Common myeloid progenitor, CD34-positive (primary cell): ENCODE results near the gene OR10H1.
"Not testable (repeated sequence)": the region's sequence is repeated elsewhere in the genome, so short reads cannot be mapped to it uniquely, and the experiment has no call there.

ENCODE experiments used
- CTCF ChIA-PET: fragments of 350-600 bp; sonication (Branson Sonifier 250); formaldehyde crosslinking; loops from one replicate; lab custom pipeline; 2021; ENCODE audit warnings: antibody characterized with exemption; lab: Charles Lee
- POLR2A ChIA-PET: fragments of 350-600 bp; sonication (Branson Sonifier 250); formaldehyde crosslinking; loops from one replicate; lab custom pipeline; 2021; ENCODE audit warnings: antibody characterized with exemption; lab: Charles Lee
- DNase-seq, 3 donors: peaks; one replicate each; pipeline versions ENCODE4 v3.0.0 to v3.0.0-alpha.2; 2013
- H3K27ac ChIP-seq, 2 experiments: 1 replicate in 1 of 2; 2 replicates in 1 of 2; pipeline ENCODE4 v1.7.0; 2013; ENCODE audit warnings: inconsistent platforms in 2 of 2, low read length in 2 of 2, mild to moderate bottlenecking in 2 of 2, low read depth in 1 of 2, moderate library complexity in 1 of 2; ENCODE audit not compliant: severe bottlenecking in 2 of 2, insufficient read depth in 1 of 2, poor library complexity in 1 of 2
- H3K27me3 ChIP-seq, 5 experiments: replicated peaks in 2 of 5; 1 replicate in 3 of 5; 2 replicates in 2 of 5; pipeline versions ENCODE4 v1.6.1 to v1.7.0; 2013; ENCODE audit warnings: low read length in 4 of 5, mild to moderate bottlenecking in 2 of 5, moderate library complexity in 2 of 5, inconsistent platforms in 1 of 5; ENCODE audit not compliant: insufficient read depth in 5 of 5, control insufficient read depth in 4 of 5
- H3K36me3 ChIP-seq, 4 experiments: 1 replicate in 2 of 4; 2 replicates in 2 of 4; pipeline versions ENCODE4 v1.6.1 to v1.7.0; 2013; ENCODE audit warnings: low read length in 3 of 4, control low read depth in 1 of 4, mild to moderate bottlenecking in 1 of 4; ENCODE audit not compliant: control insufficient read depth in 4 of 4, insufficient read depth in 4 of 4
- H3K4me1 ChIP-seq, 4 experiments: 1 replicate in 3 of 4; 2 replicates in 1 of 4; pipeline versions ENCODE4 v1.6.1 to v1.7.1; 2013; ENCODE audit warnings: low read length in 3 of 4, mild to moderate bottlenecking in 3 of 4, control low read depth in 1 of 4, inconsistent platforms in 1 of 4, moderate library complexity in 1 of 4; ENCODE audit not compliant: control insufficient read depth in 4 of 4, insufficient read depth in 4 of 4; ENCODE audit errors: control extremely low read depth in 1 of 4
- H3K4me3 ChIP-seq, 7 experiments: 1 replicate in 4 of 7; 2 replicates in 3 of 7; pipeline versions ENCODE4 v1.5.1 to v1.7.0; 2013; ENCODE audit warnings: mild to moderate bottlenecking in 7 of 7, low read length in 6 of 7, moderate library complexity in 6 of 7, inconsistent platforms in 2 of 7, low read depth in 2 of 7, control low read depth in 1 of 7; ENCODE audit not compliant: insufficient read depth in 4 of 7, control insufficient read depth in 1 of 7; ENCODE audit errors: extremely low read depth in 1 of 7
- H3K9me3 ChIP-seq, 5 experiments: 1 replicate in 4 of 5; 2 replicates in 1 of 5; pipeline versions ENCODE4 v1.6.1 to v1.7.1; 2013; ENCODE audit warnings: low read length in 4 of 5, mild to moderate bottlenecking in 2 of 5, inconsistent platforms in 1 of 5, low read depth in 1 of 5, moderate library complexity in 1 of 5; ENCODE audit not compliant: control insufficient read depth in 4 of 5, insufficient read depth in 2 of 5; ENCODE audit errors: control extremely low read depth in 1 of 5
- WGBS: methylation state at CpG from one replicate; pipeline ENCODE4 v1.1.5; 2013; ENCODE audit not compliant: insufficient coverage; 5-methylcytosine and 5-hydroxymethylcytosine counted together

OR10H1 gene

GRCh38 chr19:15775249-15775648 is 40.2 kb downstream of the OR10H1 start:
- Histone ChIP-seq H3K4me3 (no peak overlapping the region), H3K9me3 (peaks cover 0 to 6% (median 2%) of the 10 kb centered on the region in 5 experiments), H3K27me3 (peaks cover 0 to 14% (median 9%) of the 10 kb centered on the region in 5 experiments), H3K4me1 (no peaks in the 10 kb centered on the region), H3K27ac (no peak overlapping the region), H3K36me3 (no peaks in the 10 kb centered on the region)
- no peak for DNase-seq
- ChIA-PET POLR2A (no interaction called here), CTCF (no interaction called here)
- 63% methylated on average over 1 of the region's 2 CpGs for WGBS

GRCh38 chr19:15774159-15774558 is 41.3 kb downstream of the OR10H1 start:
- H3K4me3 ChIP-seq, H3K9me3 ChIP-seq, H3K27ac ChIP-seq, H3K36me3 ChIP-seq, DNase-seq, H3K4me1 ChIP-seq, CTCF ChIA-PET, POLR2A ChIA-PET: not testable (repeated sequence)
- peaks cover 0 to 14% (median 9%) of the 10 kb centered on the region in 5 experiments for H3K27me3 ChIP-seq
- WGBS = 89% methylated on average over 2 of the region's 3 CpGs

- no peak overlapping the region for H3K27ac ChIP-seq
- ChIA-PET CTCF (no interaction called here), POLR2A (no interaction called here)
- peaks cover 0 to 24% (median 5%) of the 10 kb centered on the region in 5 experiments for H3K27me3 ChIP-seq
- WGBS = 16% methylated on average over 3 of the region's 6 CpGs
- H3K4me1 ChIP-seq = no peaks in the 10 kb centered on the region
- peaks cover 0 to 6% (median 2%) of the 10 kb centered on the region in 5 experiments for H3K9me3 ChIP-seq
- no peak overlapping the region for H3K4me3 ChIP-seq
- H3K36me3 ChIP-seq = no peaks in the 10 kb centered on the region
- peak; percentile 7 to 63 (median 63) for DNase-seq
These were observed 45.9 kb downstream of the OR10H1 start for GRCh38 chr19:15769586-15769985.

DNA sequence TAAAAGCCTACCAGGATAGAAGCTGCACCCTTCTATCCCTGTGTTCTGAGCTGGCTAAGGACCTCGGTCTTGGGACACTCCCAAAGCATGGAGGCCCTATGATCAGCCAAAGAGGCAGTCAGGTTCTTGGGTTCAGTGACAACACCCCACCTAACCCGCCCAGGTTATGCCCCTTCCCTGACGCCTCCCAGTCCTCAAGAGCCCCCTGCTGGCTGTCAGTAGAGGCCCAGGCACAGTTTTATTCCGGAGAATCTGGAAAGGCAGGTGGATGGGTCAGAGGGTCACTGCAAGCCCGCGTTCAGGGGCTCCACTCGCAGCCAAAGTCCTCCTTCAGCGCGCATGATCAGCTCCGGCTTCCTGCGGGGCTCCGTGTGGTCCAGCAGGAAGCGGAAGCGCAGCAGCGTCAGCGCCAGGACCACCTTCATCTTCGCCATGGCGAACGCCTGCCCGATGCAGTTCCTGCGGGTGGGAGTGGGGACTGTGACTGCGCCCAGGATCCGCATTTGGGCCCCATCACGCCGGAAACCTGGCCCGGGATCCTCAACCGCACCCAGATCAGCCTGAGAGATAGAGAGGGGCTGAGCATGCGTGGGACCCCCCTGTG is 55.4 kb downstream of the OR10H1 start:
- Histone ChIP-seq H3K27me3 (peaks cover 0 to 52% (median 17%) of the 10 kb centered on the region in 5 experiments), H3K9me3 (peaks cover 0 to 11% (median 2%) of the 10 kb centered on the region in 5 experiments), H3K4me3 (peak overlapping the region in 2 of 7 experiments; percentile 25 to 39), H3K4me1 (peaks cover 0 to 2% (median 0%) of the 10 kb centered on the region in 4 experiments), H3K27ac (no peak overlapping the region), H3K36me3 (no peaks in the 10 kb centered on the region)
- POLR2A ChIA-PET = no interaction called here
- DNase-seq = peak; percentile 25 to 46 (median 45)
- 44% methylated on average over 19 of the region's 28 CpGs for WGBS
- CTCF ChIA-PET = interaction anchor here (1.0 to 1.3 kb wide), 2 partner anchors 11 to 134 kb away, joined by 3 to 4 read pairs; no protein-coding TSS in a partner anchor

DNA sequence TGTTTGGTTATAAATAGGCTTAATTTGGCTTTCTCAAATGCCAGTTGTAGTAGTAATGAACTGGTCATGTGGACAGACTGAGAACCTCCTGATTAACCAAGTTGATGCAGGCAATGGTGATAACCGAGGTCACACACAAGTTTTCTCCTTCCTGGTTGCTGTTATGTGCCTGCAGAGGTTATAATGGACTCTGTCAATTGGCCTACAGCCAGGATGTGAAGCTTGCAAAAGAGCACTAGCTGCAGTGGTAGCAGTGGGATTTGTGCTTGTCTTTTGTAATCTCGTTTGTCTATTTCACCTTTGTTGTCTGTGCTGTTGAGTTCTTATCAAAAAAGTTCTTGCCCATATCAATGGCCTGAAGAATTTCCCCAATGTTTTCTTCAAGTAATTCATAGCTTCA is 57.1 kb downstream of the OR10H1 start:
- H3K4me3 ChIP-seq = no peak overlapping the region
- 78% methylated on average over 1 of the region's 2 CpGs for WGBS
- ChIA-PET CTCF (interaction anchor here (1.1 to 1.4 kb wide), 3 partner anchors 13 to 127 kb away, joined by 3 to 5 read pairs (median 3); no protein-coding TSS in a partner anchor), POLR2A (no interaction called here)
- no peaks in the 10 kb centered on the region for H3K36me3 ChIP-seq
- no peak for DNase-seq
- peaks cover 0 to 11% (median 2%) of the 10 kb centered on the region in 5 experiments for H3K9me3 ChIP-seq
- H3K27me3 ChIP-seq = peaks cover 0 to 55% (median 17%) of the 10 kb centered on the region in 5 experiments
- H3K27ac ChIP-seq = no peak overlapping the region
- H3K4me1 ChIP-seq = peaks cover 0 to 2% (median 0%) of the 10 kb centered on the region in 4 experiments
